NT2/D1 (cell line): ENCODE results near the gene UGT1A5.

Experiments
- SUZ12 ChIP-seq: IDR thresholded peaks from 2 replicates; pipeline ENCODE4 v1.6.1; 2011; ENCODE audit not compliant: insufficient read length, insufficient read depth; ENCODE audit errors: extremely low read depth
- YY1 ChIP-seq: IDR thresholded peaks from 2 replicates; pipeline ENCODE4 v1.6.1; 2011; ENCODE audit not compliant: insufficient read length, insufficient read depth

DNA sequence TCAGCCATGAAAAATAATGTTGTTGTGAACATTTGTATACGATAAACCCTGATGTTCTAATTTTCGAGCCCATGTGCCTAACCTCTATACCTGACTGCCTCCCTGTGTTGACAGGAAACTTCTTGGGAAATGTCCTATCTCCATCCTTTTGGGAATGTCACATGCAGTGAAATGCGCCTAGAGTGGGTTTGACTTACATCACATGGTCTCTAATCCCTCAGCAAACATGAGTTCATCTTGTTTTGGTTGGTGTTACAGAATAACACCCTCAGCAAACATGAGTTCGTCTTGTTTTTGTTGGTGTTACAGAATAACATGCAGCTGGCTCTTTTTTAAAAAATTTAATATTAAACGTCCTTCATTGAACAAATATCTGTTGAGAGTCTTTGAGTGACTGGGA is 24.4 kb upstream of the UGT1A5 start:
- TF ChIP-seq YY1 (no peak), SUZ12 (no peak)
